ENCODE data around the gene NBEA. TPM values are rescaled to one million over a fixed set of nuclear protein-coding genes. Genes with fewer than 3 reads are reported as not detected.
"Not testable (repeated sequence)": the region's sequence is repeated elsewhere in the genome, so short reads cannot be mapped to it uniquely, and the experiment has no call there.

Gene NBEA
- total and polyA plus RNA-seq, 8 donors = 5.9 to 14.1 (median 11.3) TPM

DNA sequence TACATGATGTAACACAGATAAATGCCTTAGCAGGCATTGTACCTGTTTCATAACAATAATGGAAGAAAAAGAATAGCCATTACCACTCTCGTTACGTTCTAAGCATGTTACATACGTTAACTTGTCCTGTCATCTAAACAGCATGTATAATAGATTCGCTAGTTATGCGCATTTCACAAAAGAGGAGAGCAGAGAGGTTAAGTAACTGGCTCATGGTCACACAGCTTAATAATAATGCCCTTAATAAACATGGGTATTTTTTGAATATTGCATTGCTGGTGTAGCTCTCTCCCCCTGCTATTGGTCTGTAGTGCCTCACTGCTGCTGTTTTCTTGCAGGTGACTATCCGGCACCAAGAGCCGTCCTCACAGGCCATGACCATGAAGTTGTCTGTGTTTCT is 722.7 kb downstream of the NBEA start:
- intact Hi-C loops (cut with DNase I) = no loop called here
- DNase-seq = no peak
- no peak for TF ChIP-seq CTCF (IDR thresholded peaks at IDR 0.05)
- H3K27me3 ChIP-seq = no peaks in the 10 kb centered on the region
- ATAC-seq = no peak
- H3K9me3 ChIP-seq = no peaks in the 10 kb centered on the region
- H3K4me3 ChIP-seq = no peak overlapping the region
- no peak overlapping the region for H3K27ac ChIP-seq
- no peaks in the 10 kb centered on the region for H3K36me3 ChIP-seq
- H3K4me1 ChIP-seq = no peaks in the 10 kb centered on the region

- Histone ChIP-seq H3K4me1 (no peaks in the 10 kb centered on the region), H3K36me3 (no peaks in the 10 kb centered on the region), H3K27me3 (no peaks in the 10 kb centered on the region), H3K4me3 (no peak overlapping the region), H3K9me3 (no peaks in the 10 kb centered on the region), H3K27ac (no peak overlapping the region)
- intact Hi-C loops (cut with DNase I) = no loop called here
- ATAC-seq (no peak), DNase-seq (no peak)
- TF ChIP-seq CTCF (IDR thresholded peaks at IDR 0.05) = no peak
Measured at GRCh38 chr13:35669321-35669720, 727.3 kb downstream of the NBEA start.

- TF ChIP-seq CTCF (IDR thresholded peaks at IDR 0.05) = no peak
- ATAC-seq (no peak), DNase-seq (no peak)
- Histone ChIP-seq H3K27ac (no peak overlapping the region), H3K9me3 (peaks cover 0 to 5% of the 10 kb centered on the region in 2 donors), H3K4me3 (no peak overlapping the region), H3K36me3 (no peaks in the 10 kb centered on the region), H3K27me3 (no peaks in the 10 kb centered on the region), H3K4me1 (no peaks in the 10 kb centered on the region)
- intact Hi-C loops (cut with DNase I) = no loop called here
Measured at GRCh38 chr13:35672611-35673010, 730.5 kb downstream of the NBEA start.

DNA sequence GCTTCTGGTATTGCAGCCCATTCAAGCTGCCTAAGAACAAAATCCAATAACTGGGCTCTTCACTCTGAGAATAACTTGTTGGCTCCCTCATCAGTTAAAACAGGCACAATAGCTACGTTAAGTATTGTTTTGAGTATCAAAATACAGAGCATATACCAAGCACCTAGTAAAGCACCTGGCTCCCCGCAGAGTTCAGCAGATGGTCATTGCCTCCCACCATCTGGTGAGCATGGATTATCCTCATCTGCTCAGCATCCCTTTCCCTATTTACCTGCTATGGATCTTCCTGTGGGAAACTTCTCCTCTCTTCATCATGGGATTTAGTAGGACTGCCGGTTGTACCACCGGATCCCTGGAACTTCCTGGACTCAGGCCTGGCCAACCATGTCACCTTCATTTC is 733.6 kb downstream of the NBEA start:
- no peak for ATAC-seq

DNA sequence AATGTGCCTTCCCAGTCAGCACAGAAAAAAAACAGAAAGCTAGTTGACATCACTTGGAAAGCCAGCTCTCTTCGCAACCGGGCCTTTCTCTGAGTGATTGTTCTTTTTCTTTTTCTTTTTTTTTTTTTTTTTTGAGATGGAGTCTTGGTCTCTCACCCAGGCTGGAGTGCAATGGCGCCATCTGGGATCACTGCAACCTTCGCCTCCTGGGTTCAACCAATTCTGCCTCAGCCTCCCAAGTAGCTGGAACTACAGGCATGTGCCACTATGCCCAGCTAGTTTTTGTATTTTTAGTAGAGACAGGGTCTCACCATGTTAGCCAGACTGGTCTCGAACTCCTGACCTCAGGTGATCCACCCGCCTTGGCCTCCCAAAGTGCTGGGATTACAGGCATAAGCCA is 735.8 kb downstream of the NBEA start:
- H3K27me3 ChIP-seq; intact Hi-C loops (cut with DNase I); H3K4me3 ChIP-seq; DNase-seq; H3K27ac ChIP-seq; H3K9me3 ChIP-seq; H3K4me1 ChIP-seq; ATAC-seq; H3K36me3 ChIP-seq: not testable (repeated sequence)

More for the DNA sequence above, 733.6 kb downstream of the NBEA start:
- no peak overlapping the region for H3K27ac ChIP-seq
- H3K4me3 ChIP-seq = no peak overlapping the region
- intact Hi-C loops (cut with DNase I) = no loop called here
- peaks cover 0 to 7% of the 10 kb centered on the region in 2 donors for H3K9me3 ChIP-seq
- TF ChIP-seq CTCF (IDR thresholded peaks at IDR 0.05) = no peak
- H3K4me1 ChIP-seq = no peaks in the 10 kb centered on the region
- no peaks in the 10 kb centered on the region for H3K36me3 ChIP-seq
- no peak for DNase-seq
- no peaks in the 10 kb centered on the region for H3K27me3 ChIP-seq

- no peak for TF ChIP-seq CTCF (IDR thresholded peaks at IDR 0.05)
- Histone ChIP-seq H3K4me1 (no peaks in the 10 kb centered on the region), H3K36me3 (no peaks in the 10 kb centered on the region), H3K27ac (no peak overlapping the region), H3K27me3 (no peaks in the 10 kb centered on the region), H3K4me3 (no peak overlapping the region), H3K9me3 (peaks cover 0 to 7% of the 10 kb centered on the region in 2 donors)
- DNase-seq = no peak
- intact Hi-C loops (cut with DNase I) = no loop called here
- ATAC-seq = no peak
Measured at GRCh38 chr13:35681685-35682084, 739.6 kb downstream of the NBEA start.
